GM12878 (cell line): Measurements from ENCODE around the gene KIF22.

ENCODE experiments used
- BACH1 ChIP-seq: fragments of 450-650 bp; IDR thresholded peaks from 2 replicates; pipeline ENCODE4 v1.6.1; 2017; ENCODE audit warnings: mild to moderate bottlenecking, borderline replicate concordance
- BHLHE40 ChIP-seq, 2 experiments: fragments of 450-650 bp in 1 of 2; IDR thresholded peaks; 2 replicates each; pipeline ENCODE4 v1.6.1; 2011 to 2017; ENCODE audit warnings: low read depth in 2 of 2, borderline replicate concordance in 1 of 2, improper control_type of control experiment in 1 of 2, low read length in 1 of 2, mild to moderate bottlenecking in 1 of 2
- CEBPB ChIP-seq, 2 experiments: fragments of 150-350 bp in 1 of 2; IDR thresholded peaks; 2 replicates each; pipeline ENCODE4 v1.6.1; 2012 to 2014; ENCODE audit warnings: low read depth in 2 of 2, low read length in 2 of 2, borderline replicate concordance in 1 of 2, inconsistent platforms in 1 of 2
- CHD1 ChIP-seq: IDR thresholded peaks from 2 replicates; pipeline ENCODE4 v1.6.1; 2012; ENCODE audit warnings: low read depth, low read length, improper control_type of control experiment
- CTCF ChIP-seq, 3 experiments: IDR thresholded peaks in 2 of 3; conservative IDR thresholded peaks in 1 of 3; 2 replicates each; pipeline ENCODE4 v1.5.1; 2011; ENCODE audit warnings: low read depth in 3 of 3, low read length in 3 of 3, mild to moderate bottlenecking in 3 of 3, control low read depth in 2 of 3, moderate library complexity in 2 of 3, inconsistent platforms in 1 of 3, mixed read lengths in 1 of 3; ENCODE audit not compliant: control insufficient read depth in 2 of 3, insufficient read depth in 1 of 3; ENCODE audit errors: extremely low read depth in 1 of 3
- E2F4 ChIP-seq: IDR thresholded peaks from 2 replicates; pipeline ENCODE4 v1.6.1; 2012; ENCODE audit warnings: low read depth, low read length, improper control_type of control experiment
- EZH2 ChIP-seq: IDR thresholded peaks from 2 replicates; pipeline ENCODE4 v1.6.1; 2012; ENCODE audit warnings: low read depth, mild to moderate bottlenecking, control low read depth, inconsistent platforms, low read length, borderline replicate concordance; ENCODE audit not compliant: control insufficient read depth
- IRF3 ChIP-seq: fragments of 450-650 bp; IDR thresholded peaks from 2 replicates; pipeline ENCODE4 v1.6.1; 2014; ENCODE audit warnings: mild to moderate bottlenecking
- PKNOX1 ChIP-seq: fragments of 450-650 bp; IDR thresholded peaks from 2 replicates; pipeline ENCODE4 v1.6.1; 2016; ENCODE audit warnings: mild to moderate bottlenecking
- SIX5 ChIP-seq: IDR thresholded peaks from 2 replicates; pipeline ENCODE4 v1.6.1; 2011; ENCODE audit warnings: mild to moderate bottlenecking, low read depth, low read length, moderate library complexity; ENCODE audit not compliant: severe bottlenecking
- TCF12 ChIP-seq: IDR thresholded peaks from 2 replicates; pipeline ENCODE4 v1.6.1; 2011; ENCODE audit warnings: low read depth, mild to moderate bottlenecking, low read length
- USF1 ChIP-seq: IDR thresholded peaks from 2 replicates; pipeline ENCODE4 v1.6.1; 2011; ENCODE audit warnings: borderline replicate concordance, low read depth, mild to moderate bottlenecking, moderate library complexity, mixed read lengths, low read length; ENCODE audit not compliant: insufficient read depth; ENCODE audit errors: extremely low read length
- ZNF217 ChIP-seq: fragments of 450-650 bp; IDR thresholded peaks from 2 replicates; pipeline ENCODE4 v1.6.1; 2017; ENCODE audit warnings: antibody characterized with exemption, mild to moderate bottlenecking

GRCh38 chr16:29805232-29806098 lies 14.9 kb downstream of the KIF22 start:
- TF ChIP-seq BACH1 (peak; percentile 76), E2F4 (peak; percentile 56; the same call in 1 of the 2 replicates), CTCF (IDR thresholded peaks at IDR 0.05 in 2 of 3, conservative IDR thresholded peaks at IDR 0.05 in 1 of 3; ENCODE audit: control insufficient read depth in 2 of 3, extremely low read depth in 1 of 3, insufficient read depth in 1 of 3, low read depth in 3 of 3, low read length in 3 of 3) (0 out of 6 replicates have a peak, but pooled peaks of 1 of the 3 experiments have one; percentile 0), BHLHE40 (IDR thresholded peaks at IDR 0.05; ENCODE audit: borderline replicate concordance in 1 of 2, low read depth in 2 of 2, low read length in 1 of 2) (peak; percentile 57 to 86; a peak in 3 of 4 replicates), CHD1 (peak; percentile 88; the same call in 1 of the 2 replicates), IRF3 (no peak), ZNF217 (no peak), TCF12 (peak; percentile 41; the same call in 1 of the 2 replicates), EZH2 (no peak), USF1 (peak; percentile 63), PKNOX1 (peak; percentile 41), SIX5 (peak; percentile 31), CEBPB (IDR thresholded peaks at IDR 0.05; ENCODE audit: borderline replicate concordance in 1 of 2, low read depth in 2 of 2, low read length in 2 of 2) (no peak)
